Tibial artery (tissue), 4 donors: ENCODE results near the gene C19orf25.

Experiments used
- DNase-seq, 2 donors: peaks; one replicate each; pipeline ENCODE4 v3.0.0-alpha.2; 2019
- H3K27ac ChIP-seq, 2 donors: fragments of 200-600 bp; sonication (generic) in 1 of 2; 1 replicate in 1 of 2; 2 replicates in 1 of 2; pipeline ENCODE4 v1.5.1; 2018 to 2019; ENCODE audit warnings: mild to moderate bottlenecking in 1 of 2
- H3K27me3 ChIP-seq, 2 donors: fragments of 200-600 bp; sonication (generic) in 1 of 2; one replicate each; pipeline versions ENCODE4 v1.5.1 to v1.6.0; 2016 to 2019
- H3K36me3 ChIP-seq, 3 donors: fragments of 200-600 bp; sonication (generic) in 2 of 3; one replicate each; pipeline ENCODE4 v1.5.1; 2016 to 2019; ENCODE audit warnings: mild to moderate bottlenecking in 2 of 3
- H3K4me1 ChIP-seq, 4 donors: fragments of 200-600 bp; sonication (generic) in 2 of 4; 1 replicate in 3 of 4; 2 replicates in 1 of 4; pipeline ENCODE4 v1.5.1; 2016 to 2019
- H3K4me3 ChIP-seq, 2 donors: fragments of 200-600 bp; sonication (generic) in 1 of 2; 1 replicate in 1 of 2; 2 replicates in 1 of 2; pipeline ENCODE4 v1.5.1; 2018 to 2019; ENCODE audit warnings: mild to moderate bottlenecking in 2 of 2
- H3K9me3 ChIP-seq, 3 donors: fragments of 200-600 bp; sonication (generic) in 1 of 3; one replicate each; pipeline ENCODE4 v1.5.1; 2016 to 2019
- CTCF ChIP-seq, 2 experiments: fragments of 200-600 bp in 1 of 2; fragments of 450-650 bp in 1 of 2; IDR thresholded peaks; one replicate each; pipeline ENCODE4 v1.5.1; 2017 to 2019; ENCODE audit warnings: antibody characterized with exemption in 2 of 2, mild to moderate bottlenecking in 1 of 2, moderate library complexity in 1 of 2
- intact Hi-C: fragments of 100-400 bp; cut with DNase I; formaldehyde crosslinking; loops from one replicate; pipeline ENCODE4 v1.15.0; 2023; ENCODE audit warnings: low total_unique reads

The C19orf25 gene

GRCh38 chr19:1495799-1496713, 17.0 kb upstream of the C19orf25 start:
- Histone ChIP-seq H3K36me3 (no peaks in the 10 kb centered on the region), H3K27me3 (peaks cover 0 to 53% of the 10 kb centered on the region in 2 donors), H3K27ac (no peak overlapping the region), H3K4me1 (peaks cover 0 to 11% (median 6%) of the 10 kb centered on the region in 4 donors), H3K9me3 (no peaks in the 10 kb centered on the region), H3K4me3 (no peak overlapping the region)
- DNase-seq = no peak
- intact Hi-C loops = no loop called here
- no peak for TF ChIP-seq CTCF (IDR thresholded peaks at IDR 0.05)

GRCh38 chr19:1495051-1495798, 16.2 kb upstream of the C19orf25 start:
- no peaks in the 10 kb centered on the region for H3K9me3 ChIP-seq
- H3K27me3 ChIP-seq = peaks cover 0 to 51% of the 10 kb centered on the region in 2 donors
- intact Hi-C loops = no loop called here
- peaks cover 0 to 14% (median 8%) of the 10 kb centered on the region in 4 donors for H3K4me1 ChIP-seq
- H3K4me3 ChIP-seq = no peak overlapping the region
- no peaks in the 10 kb centered on the region for H3K36me3 ChIP-seq
- TF ChIP-seq CTCF (IDR thresholded peaks at IDR 0.05) = no peak
- DNase-seq = no peak
- no peak overlapping the region for H3K27ac ChIP-seq

- DNase-seq = no peak
- intact Hi-C loops = loop anchor here (5.0 kb wide), 1 partner anchor 257 kb away; the partner anchor contains the start of gene CBARP
- TF ChIP-seq CTCF (IDR thresholded peaks at IDR 0.05) = no peak
- Histone ChIP-seq H3K4me3 (no peak overlapping the region), H3K4me1 (peaks cover 0 to 24% (median 16%) of the 10 kb centered on the region in 4 donors), H3K27me3 (peaks cover 0 to 50% of the 10 kb centered on the region in 2 donors), H3K9me3 (no peaks in the 10 kb centered on the region), H3K27ac (no peak overlapping the region), H3K36me3 (no peaks in the 10 kb centered on the region)
These were observed 15.2 kb upstream of the C19orf25 start for GRCh38 chr19:1494115-1494815.

- DNase-seq = no peak
- no peak overlapping the region for H3K27ac ChIP-seq
- H3K9me3 ChIP-seq = no peaks in the 10 kb centered on the region
- intact Hi-C loops = loop anchor here (5.0 kb wide), 1 partner anchor 255 kb away; the partner anchor contains the start of gene CBARP
- peaks cover 0 to 42% of the 10 kb centered on the region in 2 donors for H3K27me3 ChIP-seq
- no peak overlapping the region for H3K4me3 ChIP-seq
- TF ChIP-seq CTCF (IDR thresholded peaks at IDR 0.05) = no peak
- H3K36me3 ChIP-seq = no peaks in the 10 kb centered on the region
- H3K4me1 ChIP-seq = peaks cover 0 to 24% (median 16%) of the 10 kb centered on the region in 4 donors
These were observed 13.5 kb upstream of the C19orf25 start for GRCh38 chr19:1492474-1493006.

- H3K36me3 ChIP-seq = no peaks in the 10 kb centered on the region
- no peaks in the 10 kb centered on the region for H3K9me3 ChIP-seq
- no peak for TF ChIP-seq CTCF (IDR thresholded peaks at IDR 0.05)
- peaks cover 0 to 34% of the 10 kb centered on the region in 2 donors for H3K27me3 ChIP-seq
- H3K27ac ChIP-seq = no peak overlapping the region
- H3K4me3 ChIP-seq = no peak overlapping the region
- intact Hi-C loops = loop anchor here (5.0 kb wide), 1 partner anchor 255 kb away; the partner anchor contains the start of gene CBARP
- H3K4me1 ChIP-seq = peaks cover 0 to 24% (median 16%) of the 10 kb centered on the region in 4 donors
- DNase-seq = no peak
These were observed 12.8 kb upstream of the C19orf25 start for GRCh38 chr19:1491849-1492170.
